HG02798 (cell line): ENCODE data around the gene SLC23A3.

ENCODE experiments used
- ATAC-seq: cut with Tn5 transposase; IDR thresholded peaks from one replicate; pipeline ENCODE4 v1.9.1; 2021; ENCODE audit warnings: mild to moderate bottlenecking; ENCODE audit not compliant: unreplicated experiment, poor library complexity

The SLC23A3 gene, protein sequence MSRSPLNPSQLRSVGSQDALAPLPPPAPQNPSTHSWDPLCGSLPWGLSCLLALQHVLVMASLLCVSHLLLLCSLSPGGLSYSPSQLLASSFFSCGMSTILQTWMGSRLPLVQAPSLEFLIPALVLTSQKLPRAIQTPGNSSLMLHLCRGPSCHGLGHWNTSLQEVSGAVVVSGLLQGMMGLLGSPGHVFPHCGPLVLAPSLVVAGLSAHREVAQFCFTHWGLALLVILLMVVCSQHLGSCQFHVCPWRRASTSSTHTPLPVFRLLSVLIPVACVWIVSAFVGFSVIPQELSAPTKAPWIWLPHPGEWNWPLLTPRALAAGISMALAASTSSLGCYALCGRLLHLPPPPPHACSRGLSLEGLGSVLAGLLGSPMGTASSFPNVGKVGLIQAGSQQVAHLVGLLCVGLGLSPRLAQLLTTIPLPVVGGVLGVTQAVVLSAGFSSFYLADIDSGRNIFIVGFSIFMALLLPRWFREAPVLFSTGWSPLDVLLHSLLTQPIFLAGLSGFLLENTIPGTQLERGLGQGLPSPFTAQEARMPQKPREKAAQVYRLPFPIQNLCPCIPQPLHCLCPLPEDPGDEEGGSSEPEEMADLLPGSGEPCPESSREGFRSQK

GRCh38 chr2:219169930-219170654, at the start of gene SLC23A3:
TSS of gene SLC23A3 (minus strand) at chr2:219170029. CDS start at chr2:219169984, 45 bp downstream.
- no peak for ATAC-seq

DNA sequence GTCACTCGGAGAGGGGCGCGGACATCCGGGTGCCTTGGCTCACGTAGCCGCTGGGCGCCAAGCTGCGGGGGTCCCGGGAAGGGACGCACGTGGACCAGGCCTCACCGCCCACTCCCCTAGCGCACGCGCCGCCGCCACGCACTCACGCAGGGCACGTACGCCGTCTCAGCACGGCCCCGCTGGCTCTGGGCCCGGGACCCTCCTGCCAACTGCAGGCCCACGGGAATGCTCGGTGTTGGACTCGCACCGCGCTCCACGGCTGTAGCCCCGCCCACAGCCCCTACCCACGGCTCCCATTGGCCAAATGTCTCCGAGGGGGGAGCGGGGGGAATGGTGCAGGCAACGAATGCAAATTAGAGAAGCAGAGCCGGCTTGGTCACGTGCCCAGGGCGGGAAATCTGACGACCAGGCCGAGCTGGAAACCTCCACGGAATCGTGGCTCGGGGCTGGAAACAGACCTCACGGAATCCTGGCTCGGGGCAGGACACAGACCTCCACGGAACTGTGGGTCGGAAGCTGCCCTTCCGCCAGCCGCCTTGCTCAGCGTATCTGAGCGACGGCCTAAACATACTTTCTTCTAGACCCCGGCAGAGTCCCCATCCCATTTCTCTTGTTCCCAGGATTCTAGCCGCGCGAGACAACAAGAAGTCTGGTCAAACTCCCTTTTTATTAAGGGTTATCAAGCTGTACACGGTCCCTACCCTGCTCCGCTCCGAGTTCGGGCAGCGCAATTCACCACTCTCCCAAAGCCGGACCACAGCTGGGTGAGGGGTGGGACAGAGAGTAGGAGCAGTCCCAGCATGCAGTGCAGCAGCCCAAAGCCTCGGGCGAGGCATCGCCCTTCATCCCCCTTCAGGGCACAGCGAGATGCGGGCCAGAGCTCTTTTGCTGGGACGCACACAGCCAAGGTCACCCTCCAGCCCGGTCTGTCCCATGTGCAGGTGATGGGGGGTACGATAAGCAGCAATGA, 49.2 kb upstream of the SLC23A3 start, which contains the start of gene ABCB6:
TSS of gene ABCB6 (minus strand) at position 227 of the 970 bp plus-strand sequence. CDS start 285 bp downstream, outside the sequence.
- peak; percentile 87 for ATAC-seq

- no peak for ATAC-seq
Observed at GRCh38 chr2:219218217-219218731, 48.4 kb upstream of the SLC23A3 start.

DNA sequence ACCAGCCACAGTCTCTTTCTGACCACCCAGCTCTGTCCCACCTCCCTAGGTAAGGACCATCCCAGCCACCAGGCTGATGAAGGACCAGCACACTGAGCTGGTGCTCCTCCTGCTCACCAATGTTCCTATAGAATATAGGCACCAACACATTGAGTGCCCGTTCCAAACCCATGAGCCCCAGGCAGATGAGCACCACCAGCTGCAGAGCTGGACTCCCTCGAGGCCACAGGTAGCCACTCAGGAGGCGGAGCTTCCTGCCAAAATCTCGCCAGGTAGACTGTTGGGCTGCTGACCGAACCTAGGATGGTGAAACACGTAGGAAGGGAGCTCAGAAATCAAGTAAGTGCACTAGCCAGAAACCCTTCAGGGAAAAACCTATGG, 46.7 kb upstream of the SLC23A3 start:
- no peak for ATAC-seq

GRCh38 chr2:219215871-219216534, 46.2 kb upstream of the SLC23A3 start:
- ATAC-seq = no peak

- no peak for ATAC-seq
Observed at GRCh38 chr2:219214786-219215185, 45.0 kb upstream of the SLC23A3 start.

DNA sequence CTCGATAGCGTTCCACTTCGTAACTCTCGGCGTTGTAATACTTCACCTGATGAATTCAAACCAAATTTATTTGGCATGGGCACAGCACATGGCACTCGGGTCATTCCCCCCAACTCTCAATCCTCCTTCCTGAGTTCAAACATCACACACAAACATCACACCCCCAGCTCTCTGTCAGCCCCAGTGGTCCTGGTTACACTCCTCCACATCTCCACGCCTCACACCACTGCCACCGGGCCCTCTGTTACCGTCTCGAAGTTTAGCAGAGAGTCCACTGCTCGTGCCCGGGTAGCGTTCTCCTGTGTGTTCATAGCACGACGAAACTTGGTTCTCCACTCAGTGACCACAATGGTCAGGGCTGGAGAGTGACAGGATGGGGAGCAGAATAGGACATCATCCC, 44.3 kb upstream of the SLC23A3 start:
- no peak for ATAC-seq

DNA sequence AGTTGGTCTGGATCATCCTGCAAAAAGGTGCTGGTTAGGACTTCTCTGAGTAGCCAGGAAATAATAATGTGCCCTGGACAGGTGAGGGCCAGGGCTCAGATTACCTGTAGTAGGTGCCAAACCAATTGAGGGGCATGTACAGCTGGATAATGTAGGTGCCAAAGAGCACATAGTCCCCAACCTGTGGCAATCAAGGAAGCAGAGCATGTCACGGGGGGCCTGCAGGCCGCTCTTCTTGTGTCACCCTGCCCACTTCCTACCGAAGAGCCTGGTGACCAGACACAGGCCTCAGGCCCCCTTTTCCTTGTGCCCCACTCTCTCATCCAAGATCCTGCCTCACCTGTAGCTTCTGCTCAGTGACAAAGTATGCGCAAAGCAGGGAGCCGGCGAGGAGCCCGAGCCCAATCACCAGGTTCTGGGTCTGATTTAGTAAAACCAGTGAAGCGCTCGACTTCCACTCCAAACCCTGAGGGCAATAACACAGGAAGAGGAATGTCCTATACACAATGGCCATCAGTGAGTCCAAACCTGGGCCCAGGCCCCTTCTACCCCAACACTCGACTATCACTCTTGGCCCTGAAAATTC, 43.8 kb upstream of the SLC23A3 start:
- ATAC-seq = no peak

DNA sequence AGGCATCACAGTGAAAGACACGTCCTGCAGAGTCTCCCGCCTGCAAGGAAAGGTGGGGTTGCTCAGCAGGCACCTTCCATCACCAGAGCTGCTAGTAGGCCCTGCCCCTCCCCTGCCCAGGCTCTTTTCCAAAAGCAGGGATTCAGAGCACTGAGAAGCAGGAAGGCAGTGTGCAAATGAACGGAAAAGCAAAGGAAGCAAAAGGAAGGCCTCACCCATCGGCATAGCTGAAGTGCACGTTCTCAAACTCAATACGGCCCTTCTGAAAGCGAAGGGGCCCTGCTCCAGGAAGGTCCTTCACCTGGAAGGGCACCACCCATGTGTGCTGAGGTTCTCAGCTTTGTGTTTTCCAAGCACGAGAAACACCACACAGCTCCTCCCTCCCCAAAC, 43.2 kb upstream of the SLC23A3 start:
- ATAC-seq = no peak

DNA sequence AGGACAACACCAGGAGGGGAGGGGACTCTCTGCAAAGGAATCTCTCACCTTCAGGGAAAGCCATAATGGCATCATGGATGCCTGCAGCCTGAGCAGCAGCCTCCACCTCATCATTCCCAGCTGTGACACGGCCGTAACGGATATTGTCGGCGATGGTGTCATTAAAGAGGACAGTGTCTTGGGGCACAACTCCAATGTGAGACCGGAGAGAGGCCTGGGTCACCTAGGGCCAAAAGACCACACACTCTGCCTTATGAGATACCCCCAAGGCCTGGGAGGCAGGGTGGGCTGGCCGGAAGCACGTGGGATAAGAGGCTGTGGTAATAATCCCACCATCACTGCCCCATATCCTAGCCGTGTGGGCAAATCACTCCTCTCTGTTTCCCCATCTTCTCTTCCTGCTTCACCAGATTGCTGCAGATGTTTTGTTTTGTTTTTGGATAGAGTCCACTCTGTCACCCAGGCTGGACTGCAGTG, 41.1 kb upstream of the SLC23A3 start:
- no peak for ATAC-seq

DNA sequence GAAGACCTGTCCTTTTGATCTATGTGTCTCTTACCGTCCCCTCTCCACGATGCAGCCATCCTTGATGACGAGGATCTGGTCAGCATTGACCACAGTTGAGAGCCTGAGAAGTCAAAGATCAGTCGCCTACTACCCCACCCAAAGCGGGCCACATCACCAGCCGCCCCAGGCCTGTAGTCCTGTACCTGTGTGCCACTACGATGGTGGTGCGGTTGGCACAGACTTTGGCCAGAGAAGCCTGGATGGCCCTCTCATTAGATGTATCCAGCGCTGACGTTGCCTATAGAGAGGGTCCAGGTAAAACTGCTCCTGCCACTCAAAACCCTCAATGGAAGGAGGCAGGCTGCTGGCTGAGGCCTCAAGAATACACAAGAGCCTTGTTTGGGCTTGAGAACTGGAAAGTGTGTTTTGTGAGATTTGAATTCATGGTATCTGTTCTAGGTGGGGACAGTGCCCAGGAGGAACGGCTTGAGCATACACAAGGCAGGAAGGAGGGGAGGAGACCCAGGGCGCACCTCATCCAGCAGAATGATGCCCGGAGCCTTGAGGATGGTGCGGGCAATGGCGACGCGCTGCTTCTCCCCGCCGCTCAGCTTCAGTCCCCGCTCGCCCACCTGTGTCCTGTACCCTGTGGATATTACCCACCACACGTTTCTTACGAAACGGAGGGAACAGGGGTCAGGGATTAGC, 40.5 kb upstream of the SLC23A3 start:
- ATAC-seq = no peak

- ATAC-seq = no peak
Observed at GRCh38 chr2:219209236-219210195, 39.7 kb upstream of the SLC23A3 start.

GRCh38 chr2:219207884-219208740, 38.3 kb upstream of the SLC23A3 start:
- ATAC-seq = no peak

GRCh38 chr2:219207134-219207883, 37.5 kb upstream of the SLC23A3 start:
- no peak for ATAC-seq

GRCh38 chr2:219206328-219207133, 36.7 kb upstream of the SLC23A3 start, which contains the start of gene ZFAND2B:
TSS of gene ZFAND2B (plus strand) at chr2:219206782. CDS start at chr2:219206988, 206 bp downstream.
- peak; percentile 98 for ATAC-seq
